AG10803 (cell line): ENCODE data around the gene CCNJL.

ENCODE experiments used
- DNase-seq: peaks from one replicate; pipeline ENCODE4 v3.0.0; 2010; ENCODE audit warnings: low read depth
- H3K4me3 ChIP-seq: 2 replicates; pipeline ENCODE4 v1.5.1; 2011; ENCODE audit warnings: mild to moderate bottlenecking, low read length, control low read depth
- CTCF ChIP-seq: conservative IDR thresholded peaks from 2 replicates; pipeline ENCODE4 v1.5.1; 2011; ENCODE audit warnings: mild to moderate bottlenecking, low read length, control low read depth, inconsistent platforms

Gene CCNJL

GRCh38 chr5:160272264-160272663 lies 40.1 kb downstream of the CCNJL start:
- no peak overlapping the region for H3K4me3 ChIP-seq
- TF ChIP-seq CTCF: no peak
- DNase-seq: no peak

GRCh38 chr5:160271836-160272235 lies 40.5 kb downstream of the CCNJL start:
- H3K4me3 ChIP-seq: no peak overlapping the region
- DNase-seq: no peak
- TF ChIP-seq CTCF: no peak

- H3K4me3 ChIP-seq: no peak overlapping the region
- no peak for DNase-seq
- no peak for TF ChIP-seq CTCF
Measured at GRCh38 chr5:160271396-160271795, 41.0 kb downstream of the CCNJL start.

GRCh38 chr5:160270704-160271103 lies 41.7 kb downstream of the CCNJL start:
- H3K4me3 ChIP-seq: no peak overlapping the region
- no peak for TF ChIP-seq CTCF
- no peak for DNase-seq

- DNase-seq: peak; percentile 29
- no peak for TF ChIP-seq CTCF
- no peak overlapping the region for H3K4me3 ChIP-seq
Measured at GRCh38 chr5:160269017-160269416, 43.3 kb downstream of the CCNJL start.

- no peak overlapping the region for H3K4me3 ChIP-seq
- DNase-seq: no peak
- TF ChIP-seq CTCF: no peak
Measured at GRCh38 chr5:160268121-160268520, 44.2 kb downstream of the CCNJL start.

GRCh38 chr5:160266752-160267345 lies 45.5 kb downstream of the CCNJL start:
- no peak for DNase-seq
- no peak overlapping the region for H3K4me3 ChIP-seq
- no peak for TF ChIP-seq CTCF
